ENCODE measurements around the gene EIF4G1. TPM values are rescaled to one million over a fixed set of nuclear protein-coding genes. Genes with fewer than 3 reads are reported as not detected.

Gene EIF4G1
- total RNA-seq, 1 experiment from 2014 or later, result 496 TPM

- TF ChIP-seq EZH2phosphoT487 (IDR thresholded peaks at IDR 0.05; ENCODE audit: borderline replicate concordance) (no peak), SP1 (IDR thresholded peaks at IDR 0.05; ENCODE audit: low read depth) (no peak), SRF (IDR thresholded peaks at IDR 0.05; ENCODE audit: low read depth) (no peak), FOSL1 (IDR thresholded peaks at IDR 0.05; ENCODE audit: low read depth) (no peak), POLR2AphosphoS5 (IDR thresholded peaks at IDR 0.05; ENCODE audit: low read depth, low read length) (no peak), EGR1 (IDR thresholded peaks at IDR 0.05; ENCODE audit: low read depth) (no peak), ELF1 (IDR thresholded peaks at IDR 0.05; ENCODE audit: borderline replicate concordance, low read depth) (no peak), CEBPB (IDR thresholded peaks at IDR 0.05; ENCODE audit: low read depth) (no peak), RAD21 (IDR thresholded peaks at IDR 0.05; ENCODE audit: low read depth) (no peak), YY1 (IDR thresholded peaks at IDR 0.05; ENCODE audit: extremely low read depth, insufficient replicate concordance, low read depth, low read length) (no peak), EZH2 (IDR thresholded peaks at IDR 0.05) (no peak), ZNF274 (IDR thresholded peaks at IDR 0.05; ENCODE audit: low read depth, low read length) (no peak), SIN3A (IDR thresholded peaks at IDR 0.05; ENCODE audit: low read depth) (no peak), ATF3 (IDR thresholded peaks at IDR 0.05) (no peak), TCF7L2 (IDR thresholded peaks at IDR 0.05; ENCODE audit: borderline replicate concordance, extremely low read depth, insufficient read depth, insufficient read length) (no peak), ZBTB33 (IDR thresholded peaks at IDR 0.05; ENCODE audit: extremely low read depth, insufficient replicate concordance, low read length) (no peak)
- no peaks in the 10 kb centered on the region for H3K9me2 ChIP-seq (ENCODE audit: insufficient read depth)
- no peak for DNase-seq (ENCODE audit: low read depth, low spot score)
- no TSS peak for BruUV-seq (replicated peaks)
- no peak overlapping the region for H3K4me3 ChIP-seq (replicated peaks in 1 of 2; ENCODE audit: low read depth in 1 of 2, low read length in 2 of 2)
- ChIA-PET RAD21 (ENCODE audit: low non-redundant PET in 1 of 2, low total read pairs in 2 of 2, uncharacterized antibody in 2 of 2, unreplicated experiment in 2 of 2) (no interaction called here), CTCF (no interaction called here), POLR2A (no interaction called here)
- no peak overlapping the region for H2AFZ ChIP-seq (ENCODE audit: low read depth, low read length, poor library complexity, severe bottlenecking)
- H3K9me3 ChIP-seq (ENCODE audit: control insufficient read depth in 1 of 2, insufficient read depth in 1 of 2, low read depth in 1 of 2, low read length in 2 of 2), result no peaks in the 10 kb centered on the region
- peaks cover 6 to 10% of the 10 kb centered on the region in 2 experiments; a peak in 3 of 4 replicates for H3K36me3 ChIP-seq (ENCODE audit: control insufficient read depth in 1 of 2, insufficient read depth in 2 of 2, low read length in 2 of 2)
- intact Hi-C loops (cut with micrococcal nuclease), result no loop called here
- peaks cover 4 to 14% of the 10 kb centered on the region in 2 experiments for H3K4me1 ChIP-seq (ENCODE audit: control insufficient read depth in 1 of 2, insufficient read depth in 2 of 2, low read length in 2 of 2)
- no peak overlapping the region for H3K4me2 ChIP-seq (ENCODE audit: low read length)
- H3K27ac ChIP-seq (ENCODE audit: low read depth, low read length), result no peak overlapping the region
- no peaks in the 10 kb centered on the region for H3K27me3 ChIP-seq (ENCODE audit: insufficient read depth, low read length)
- H3K9ac ChIP-seq (ENCODE audit: low read length), result no peak overlapping the region
- H3K79me2 ChIP-seq (ENCODE audit: insufficient read depth, low read length), result peaks cover 25% of the 10 kb centered on the region
- H4K20me1 ChIP-seq (ENCODE audit: insufficient read depth), result no peaks in the 10 kb centered on the region
- no peak for ATAC-seq
These were observed 17.8 kb upstream of the EIF4G1 start for GRCh38 chr3:184296616-184297015.

Measured in HCT116 (cell line).